SIG-M5 (cell line): ENCODE data around the gene CDV3.

Experiments used
- DNase-seq: peaks from one replicate; lab custom pipeline; 2025; lab: John Stamatoyannopoulos, UW

The CDV3 gene

DNA sequence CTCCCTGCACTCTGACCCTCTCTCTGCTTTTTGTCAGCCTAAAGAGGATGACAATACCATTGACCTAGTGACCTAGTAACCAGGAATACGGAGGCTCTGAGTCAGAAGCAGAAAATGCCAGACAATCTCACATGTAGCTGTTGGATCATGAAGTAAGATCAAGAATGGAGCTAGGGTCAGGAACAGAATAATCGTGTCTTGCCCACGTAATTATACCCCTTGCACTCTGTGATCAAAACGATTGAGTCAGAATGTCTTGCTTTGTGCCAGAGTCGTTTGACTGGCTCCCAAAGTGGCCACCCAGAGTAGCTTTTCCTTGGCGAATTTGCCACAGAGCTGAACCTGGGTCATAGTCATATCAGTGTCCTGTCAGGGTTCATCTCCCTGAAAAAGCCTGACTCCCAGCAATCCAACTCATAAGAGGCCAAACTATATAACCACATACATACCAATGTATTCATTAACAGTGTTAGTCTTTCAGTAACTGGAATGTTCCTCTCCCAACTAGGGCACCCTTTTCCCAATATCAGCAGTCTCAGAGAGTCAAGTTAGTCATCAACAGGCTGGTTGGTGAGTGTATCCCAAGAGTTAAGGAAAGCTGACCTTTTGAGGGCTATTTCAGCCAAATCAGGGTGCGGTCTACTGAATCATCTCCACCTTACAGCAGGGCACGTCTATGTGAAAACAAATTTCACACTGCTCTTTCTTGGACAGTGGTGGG, 5.0 kb upstream of the CDV3 start:
- DNase-seq = no peak

DNA sequence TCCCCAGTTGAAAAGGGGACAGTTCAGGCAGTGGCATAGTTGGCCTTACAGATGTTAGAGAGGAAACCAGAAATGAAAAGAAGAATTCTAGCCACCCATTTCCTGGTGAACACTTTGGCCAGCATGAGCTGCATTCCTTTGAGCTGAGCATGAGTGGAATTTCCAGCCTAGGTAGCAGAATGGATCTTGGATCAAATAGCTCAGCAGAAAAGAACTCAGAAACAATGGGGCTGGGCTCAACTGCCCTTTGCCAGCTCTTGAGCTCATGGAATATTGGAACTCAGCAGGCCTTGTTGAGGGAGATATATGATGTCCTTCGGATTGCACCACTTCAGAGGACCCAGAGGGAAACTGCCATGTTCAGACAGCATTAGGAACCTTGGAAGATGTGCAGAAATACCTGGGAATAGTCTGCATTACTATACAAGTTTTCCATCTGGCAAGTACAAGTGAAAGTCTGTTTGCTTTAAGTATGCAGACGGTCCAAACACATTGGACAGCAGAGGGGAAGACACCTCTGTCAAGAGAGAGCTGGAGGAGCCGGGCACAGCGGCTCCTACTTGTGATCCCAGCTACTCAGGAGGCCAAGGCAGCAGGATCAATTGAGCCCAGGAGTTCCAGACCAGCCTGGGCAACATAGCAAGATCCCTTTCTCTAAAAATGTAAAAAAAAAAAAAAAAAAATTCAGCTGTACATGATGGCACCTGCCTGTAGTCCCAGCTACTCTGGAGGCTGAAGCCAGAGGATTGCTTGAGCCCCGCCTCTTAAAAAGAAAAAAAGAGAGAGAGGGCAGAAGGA, 3.1 kb upstream of the CDV3 start:
- DNase-seq = no peak

DNA sequence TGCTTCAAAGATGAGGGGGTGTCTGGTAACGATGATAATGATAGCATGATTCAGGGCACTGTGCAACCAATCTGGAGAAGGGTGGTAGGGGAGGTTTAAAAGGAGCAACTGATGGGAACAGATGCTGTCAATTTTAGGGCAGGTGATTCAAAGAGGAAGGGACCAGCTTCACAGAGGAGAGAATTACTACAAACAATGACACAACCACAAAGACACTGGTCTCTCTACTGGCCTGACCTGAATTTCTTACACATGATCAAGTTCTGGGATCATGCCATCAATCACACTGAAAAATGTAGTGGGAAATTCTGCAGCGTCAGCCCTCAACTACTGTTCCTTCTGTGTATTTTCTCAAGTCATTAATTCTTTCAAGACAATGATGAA, 2.6 kb upstream of the CDV3 start:
- DNase-seq = no peak

DNA sequence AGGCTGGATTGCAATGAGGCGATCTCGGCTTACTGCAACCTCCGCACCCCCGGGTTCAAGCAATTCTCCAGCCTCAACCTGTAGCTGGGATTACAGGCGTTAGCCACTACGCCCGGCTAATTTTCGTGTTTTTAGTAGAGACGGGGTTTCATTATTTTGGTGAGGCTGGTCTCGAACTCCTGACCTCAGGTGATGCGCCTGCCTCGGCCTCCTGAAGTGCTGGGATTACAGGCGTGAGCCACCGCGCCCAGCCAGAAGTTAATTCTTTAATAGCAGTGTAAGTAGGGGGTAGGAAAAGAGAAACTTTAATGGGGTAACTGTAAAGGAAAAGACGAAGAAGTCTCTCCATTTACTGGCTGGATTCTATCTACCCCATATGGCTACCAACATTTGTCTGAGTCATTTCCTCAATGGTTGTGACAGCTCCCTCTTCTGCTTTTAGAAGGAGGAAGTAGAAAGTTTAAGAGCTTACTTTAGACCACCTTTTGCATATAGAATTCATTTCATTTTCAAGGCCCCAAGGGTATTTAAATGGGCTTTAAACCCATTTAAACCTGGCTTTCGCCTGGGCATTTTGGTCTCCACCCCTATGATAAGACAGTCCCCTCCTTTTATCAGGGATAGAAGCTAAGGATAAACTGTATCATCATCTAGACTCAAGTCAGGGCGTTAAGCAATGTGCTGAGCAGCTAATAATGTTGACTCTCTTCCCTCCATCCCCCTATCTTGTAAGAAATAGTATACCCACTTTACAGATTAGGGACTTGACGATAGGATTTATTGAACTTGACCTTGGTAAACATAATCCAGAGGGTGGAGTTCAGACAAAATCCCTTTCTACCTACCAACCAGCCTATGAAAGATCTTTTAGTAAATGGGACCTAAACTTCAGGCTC, 1.1 kb upstream of the CDV3 start:
- no peak for DNase-seq

DNA sequence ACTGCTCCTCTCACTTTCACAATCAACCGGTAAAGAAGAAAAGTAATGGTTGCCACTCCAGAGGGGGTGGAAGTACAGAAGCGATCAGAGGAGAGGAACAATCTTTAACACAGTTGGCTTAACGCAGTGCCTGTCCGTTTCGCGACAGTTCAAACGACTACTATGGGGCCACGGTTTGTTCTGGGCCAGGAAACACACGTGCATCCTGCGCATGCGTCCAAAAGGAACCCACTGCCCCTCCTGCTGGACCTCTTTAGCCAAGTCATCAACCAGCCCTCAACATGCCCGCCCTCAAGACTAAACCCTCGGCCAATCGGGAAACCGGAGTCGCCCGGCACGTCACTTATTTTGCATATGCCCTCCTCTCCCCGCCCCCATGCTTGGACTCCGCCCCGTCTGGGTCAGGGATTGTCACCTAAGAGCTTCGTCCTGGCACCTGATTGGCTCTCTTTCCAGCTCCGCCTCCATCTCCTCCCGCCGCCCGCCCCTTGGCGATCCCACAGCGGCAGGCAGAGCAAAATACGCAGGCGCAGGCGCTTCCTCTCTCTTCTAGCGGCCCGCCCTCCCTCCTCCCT, 345 bp upstream of the CDV3 start:
- no peak for DNase-seq

DNA sequence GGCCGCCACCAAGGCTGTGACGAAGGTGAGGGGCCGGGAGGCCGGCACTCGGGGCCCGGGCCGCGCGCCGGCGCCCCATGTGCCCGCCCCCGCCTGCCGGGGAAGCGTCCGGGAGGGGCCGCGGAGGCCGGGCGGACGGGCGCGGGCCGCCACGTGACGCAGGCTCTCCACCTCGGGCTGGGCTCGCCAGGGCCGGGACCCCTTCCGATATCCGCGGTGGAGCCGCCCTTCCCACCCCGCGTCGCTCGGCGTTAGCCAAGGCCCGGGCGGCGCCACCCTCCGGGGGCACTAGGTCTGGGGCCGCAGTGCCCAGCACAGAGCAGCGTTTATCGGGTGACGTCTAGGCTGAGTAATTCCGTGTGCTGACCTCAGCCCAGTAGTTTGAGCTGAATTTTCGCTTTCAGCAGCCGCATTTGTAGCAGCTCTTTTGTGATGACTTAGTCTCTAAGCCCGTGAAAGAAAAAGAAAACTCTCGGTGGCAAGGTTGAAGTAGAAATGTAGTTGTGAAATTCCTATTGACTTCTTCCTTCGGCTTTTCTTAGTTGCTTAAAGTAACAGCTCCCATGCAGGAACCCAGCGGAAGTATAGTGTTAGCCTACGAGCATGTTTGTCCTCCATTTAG, 885 bp downstream of the CDV3 start:
- no peak for DNase-seq

DNA sequence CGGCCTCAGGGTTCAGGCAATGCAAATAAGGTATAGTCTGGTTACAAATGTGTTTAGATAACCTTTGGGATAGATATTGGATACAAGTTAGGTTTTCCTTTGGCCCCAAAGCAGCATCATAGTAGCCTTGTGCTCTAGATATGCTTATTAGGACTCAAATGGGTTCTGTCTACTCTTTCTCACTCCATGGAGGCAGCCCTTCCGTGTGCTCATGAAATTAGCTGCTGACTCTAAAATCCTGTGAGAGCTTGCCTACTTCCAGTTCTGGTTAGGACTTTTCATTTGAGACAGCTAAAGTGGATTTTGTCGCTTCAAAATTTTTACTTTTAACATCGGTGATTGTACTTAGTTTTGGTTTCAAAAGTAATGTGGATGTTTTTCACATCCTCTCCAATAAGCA, 1.6 kb downstream of the CDV3 start:
- DNase-seq = no peak

DNA sequence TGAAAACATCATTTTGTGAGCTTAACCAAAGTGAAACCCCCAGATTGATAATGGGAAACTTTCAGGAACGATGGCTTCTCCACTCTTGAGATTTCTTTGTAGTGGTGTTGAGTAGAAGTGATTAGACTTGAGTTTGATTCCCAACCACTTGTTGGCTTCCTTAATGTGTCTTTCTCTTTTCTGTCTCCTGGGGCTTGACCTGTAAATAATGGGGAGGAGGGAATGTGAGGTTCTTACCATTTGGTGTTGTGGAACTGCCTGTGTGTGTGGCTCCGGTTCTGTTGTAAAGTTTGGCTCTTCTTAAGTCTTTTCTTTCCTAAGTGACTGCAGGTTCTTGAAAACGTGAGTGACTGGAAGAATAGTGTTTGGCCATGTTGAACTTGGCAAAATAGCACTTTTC, 2.7 kb downstream of the CDV3 start:
- no peak for DNase-seq

DNA sequence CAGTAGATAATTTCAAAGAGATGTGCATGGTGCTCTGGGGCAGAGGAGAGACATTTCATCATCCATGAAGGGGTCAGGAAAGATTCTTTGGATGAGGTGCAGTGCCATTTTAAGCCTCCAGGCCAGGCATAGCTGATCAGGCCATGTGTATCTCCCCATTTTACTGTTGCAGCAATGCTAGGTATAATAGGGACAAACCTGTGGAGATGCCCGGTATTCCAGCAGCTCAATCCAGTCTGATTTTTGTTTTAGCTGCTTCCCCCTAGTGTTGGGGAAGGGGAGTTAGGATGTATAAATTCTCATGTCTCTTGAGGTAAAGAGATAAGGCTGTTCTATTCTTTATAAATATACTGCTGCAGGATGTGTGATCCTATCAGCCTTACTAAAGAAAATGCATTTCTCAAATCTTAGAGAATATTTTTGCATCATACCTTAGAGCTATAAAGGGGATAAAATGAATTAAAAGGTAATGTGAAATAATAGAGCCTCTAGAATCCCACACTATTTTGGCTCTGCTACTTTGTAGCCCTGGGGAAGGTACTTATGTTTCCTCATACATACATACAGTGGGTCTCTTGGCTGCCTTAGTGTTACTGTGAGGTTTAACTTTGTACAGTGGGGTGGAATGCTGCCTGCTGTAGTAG, 5.2 kb downstream of the CDV3 start:
- no peak for DNase-seq

DNA sequence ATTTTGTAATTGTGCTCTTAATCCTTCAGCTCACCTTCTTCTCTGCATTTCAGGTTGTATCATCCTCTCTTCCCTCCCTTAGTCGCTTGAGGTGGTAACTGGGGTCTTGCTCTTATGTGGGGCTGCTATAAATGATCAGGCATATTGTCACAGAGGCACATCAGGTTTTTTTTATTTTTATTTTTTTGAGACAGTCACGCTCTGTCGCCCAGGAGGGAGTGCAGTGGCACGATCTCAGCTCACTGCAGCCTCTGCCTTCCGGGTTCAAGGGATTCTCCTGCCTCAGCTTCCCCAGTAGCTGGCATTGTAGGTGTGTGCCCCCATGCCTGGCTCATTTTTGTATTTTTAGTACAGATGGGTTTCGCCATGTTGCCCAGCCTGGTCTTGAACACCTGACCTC, 9.9 kb downstream of the CDV3 start:
- no peak for DNase-seq

DNA sequence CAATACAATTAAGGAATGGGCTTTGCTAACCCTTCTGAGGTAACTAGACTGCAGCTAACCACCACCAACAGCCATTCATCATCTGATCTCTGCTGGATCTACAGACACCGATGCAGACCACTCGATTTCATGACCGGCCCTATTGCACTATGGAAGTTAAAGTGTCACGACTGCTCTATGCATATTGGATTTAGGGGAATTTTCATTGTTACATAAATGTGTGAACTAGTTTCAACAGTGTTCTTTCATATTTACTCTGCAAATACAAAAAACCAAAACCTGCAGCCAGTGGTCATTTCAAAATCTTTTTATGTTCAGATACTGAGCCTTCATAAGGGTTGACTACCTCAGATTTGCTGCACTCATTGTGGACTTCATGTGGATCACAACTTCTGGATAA, 14.5 kb downstream of the CDV3 start:
- no peak for DNase-seq

DNA sequence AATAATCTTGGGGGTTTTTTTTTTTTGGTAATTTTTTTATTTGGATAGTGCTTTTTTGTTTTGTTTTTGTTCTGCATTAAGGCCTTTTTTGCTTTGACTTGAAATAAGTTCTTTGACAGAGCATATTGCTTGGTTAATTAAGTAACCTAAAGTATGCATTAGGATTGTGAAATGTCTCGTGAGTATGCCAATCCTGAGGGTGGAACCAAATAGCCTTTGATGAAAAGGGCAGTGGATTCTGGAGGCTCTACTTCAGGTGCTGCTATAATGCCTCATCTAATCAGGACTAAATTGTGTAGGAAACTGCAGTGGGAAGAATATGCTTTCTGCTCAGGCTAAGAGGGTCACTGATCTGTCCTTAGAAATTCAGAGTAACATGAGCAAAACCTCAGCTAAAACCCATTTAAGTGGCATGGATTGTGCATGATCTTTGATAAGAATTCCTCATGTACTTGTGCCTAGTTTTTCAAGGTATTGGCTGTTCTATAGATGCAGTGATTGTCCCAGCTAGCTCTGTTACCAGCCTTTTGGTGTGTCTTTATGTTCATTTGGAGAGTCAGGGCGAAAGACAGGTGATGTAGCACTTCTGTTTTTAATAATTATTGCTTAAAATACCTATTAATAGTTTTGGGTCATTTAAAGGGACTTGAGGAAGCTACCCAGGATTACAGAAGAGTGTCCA, 15.4 kb downstream of the CDV3 start:
- DNase-seq = no peak

DNA sequence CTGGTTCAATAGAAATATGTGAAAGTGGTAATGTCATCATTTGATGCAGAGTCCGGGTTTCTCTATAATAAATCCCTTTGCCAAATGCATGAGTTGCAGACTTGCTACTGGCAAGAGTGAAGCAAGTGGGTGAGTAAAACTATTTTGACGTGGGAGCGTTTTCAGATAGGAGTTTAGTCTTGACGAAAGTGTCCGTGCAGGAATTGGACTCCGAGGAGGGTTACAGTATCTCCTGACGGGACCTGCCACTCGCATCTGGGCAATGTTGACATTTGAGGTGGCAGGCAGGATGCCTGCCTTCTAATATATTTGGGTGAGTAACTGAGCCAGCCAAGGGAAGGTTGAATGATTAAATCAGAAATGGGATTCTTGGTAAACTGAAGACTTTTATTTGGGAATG, 16.0 kb downstream of the CDV3 start:
- no peak for DNase-seq

DNA sequence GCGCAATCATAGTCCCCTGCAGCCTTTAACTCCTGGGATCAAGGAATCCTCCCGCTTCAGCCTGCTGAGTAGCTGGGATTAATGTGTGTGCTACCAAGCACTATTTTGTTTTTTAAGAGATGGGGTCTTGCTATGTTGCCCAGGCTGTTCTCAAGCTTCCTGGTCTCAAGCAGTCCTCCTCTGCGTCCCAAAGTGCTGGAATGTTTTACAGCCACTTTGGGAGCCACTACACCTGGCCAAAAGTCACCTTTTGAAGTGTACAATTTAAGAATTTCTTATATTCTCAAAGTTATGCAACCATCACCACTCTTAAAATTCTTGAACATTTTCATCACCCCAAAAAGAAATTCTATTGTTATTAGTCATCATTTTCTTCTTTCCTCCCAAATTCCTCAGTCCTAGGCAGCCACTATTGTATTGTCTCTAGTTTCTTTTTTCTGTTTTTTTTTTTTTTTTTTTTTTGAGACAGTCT, 17.8 kb downstream of the CDV3 start:
- DNase-seq = no peak

DNA sequence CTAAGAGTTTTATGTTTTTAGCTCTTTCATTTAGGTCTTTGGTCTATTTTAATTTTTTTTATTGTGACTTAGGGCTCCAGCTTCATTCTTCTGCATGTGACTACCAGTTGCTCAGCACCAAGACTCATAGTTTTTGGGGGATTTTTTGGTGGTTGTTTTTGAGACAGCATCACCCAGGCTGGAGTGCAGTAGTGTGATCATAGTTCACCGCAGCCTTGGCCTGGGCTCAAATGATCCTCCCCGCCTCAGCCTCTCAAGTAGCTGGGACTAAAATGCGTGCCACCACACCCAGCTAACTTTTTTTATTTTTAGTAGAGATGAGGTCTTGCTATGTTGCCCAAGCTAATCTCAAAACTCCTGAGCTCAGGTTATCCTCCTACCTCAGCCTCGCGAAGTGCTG, 19.4 kb downstream of the CDV3 start:
- DNase-seq = no peak

DNA sequence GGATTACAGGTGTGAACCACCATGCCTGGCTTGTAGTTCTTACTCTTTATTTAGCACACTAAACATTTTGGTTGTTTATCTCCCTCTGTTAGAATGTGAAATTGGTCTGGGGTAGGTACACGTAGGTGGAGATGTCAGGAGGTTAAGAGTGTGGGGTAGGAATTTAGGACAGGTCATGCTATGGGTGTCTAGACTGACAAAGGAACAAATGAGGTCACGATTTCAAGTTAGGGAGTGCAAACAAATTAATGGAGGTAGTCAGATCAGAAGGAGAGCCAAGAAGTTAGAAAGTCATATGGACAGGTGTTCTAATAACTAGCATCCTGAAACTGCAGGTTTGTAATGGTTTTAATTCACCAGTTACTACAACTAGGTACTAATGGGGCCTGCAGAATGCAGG, 19.8 kb downstream of the CDV3 start:
- DNase-seq = no peak

DNA sequence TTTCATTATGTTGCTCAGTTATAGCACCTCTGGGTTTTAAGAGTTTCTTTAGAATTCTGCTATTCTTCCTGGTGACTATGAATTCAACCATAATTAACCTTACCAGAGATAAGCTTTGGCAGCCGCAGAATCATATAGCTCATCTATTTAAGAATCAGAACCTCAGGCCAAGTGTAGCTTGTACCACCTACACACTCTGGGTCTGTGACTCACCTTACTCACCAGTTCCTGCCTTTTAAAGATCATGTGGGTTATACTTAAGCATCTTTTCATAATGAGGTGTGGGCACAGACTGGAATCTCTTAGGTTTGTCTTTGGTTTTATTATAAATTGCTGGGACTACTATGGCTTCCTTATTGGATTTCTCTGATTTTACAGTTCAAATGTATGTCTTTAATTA, 21.9 kb downstream of the CDV3 start:
- no peak for DNase-seq

DNA sequence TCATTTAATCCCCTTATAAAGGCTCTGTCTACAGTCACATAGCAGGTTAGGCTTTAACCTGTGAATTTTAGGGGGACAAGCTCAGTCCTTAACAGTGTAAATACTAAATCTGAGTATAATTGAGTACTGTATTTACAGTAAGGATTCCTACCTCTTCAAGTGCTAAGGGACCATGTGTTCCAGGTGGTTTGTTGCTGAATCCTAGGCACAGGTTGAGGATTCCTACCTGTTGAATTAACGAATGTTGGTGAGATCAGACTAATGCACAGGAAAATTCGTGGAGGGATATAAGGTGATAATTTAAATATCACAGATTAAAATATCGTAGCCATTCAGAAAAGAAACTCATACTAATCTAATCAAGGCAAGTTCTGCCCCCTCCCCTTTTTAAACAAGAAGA, 24.9 kb downstream of the CDV3 start:
- DNase-seq = no peak

DNA sequence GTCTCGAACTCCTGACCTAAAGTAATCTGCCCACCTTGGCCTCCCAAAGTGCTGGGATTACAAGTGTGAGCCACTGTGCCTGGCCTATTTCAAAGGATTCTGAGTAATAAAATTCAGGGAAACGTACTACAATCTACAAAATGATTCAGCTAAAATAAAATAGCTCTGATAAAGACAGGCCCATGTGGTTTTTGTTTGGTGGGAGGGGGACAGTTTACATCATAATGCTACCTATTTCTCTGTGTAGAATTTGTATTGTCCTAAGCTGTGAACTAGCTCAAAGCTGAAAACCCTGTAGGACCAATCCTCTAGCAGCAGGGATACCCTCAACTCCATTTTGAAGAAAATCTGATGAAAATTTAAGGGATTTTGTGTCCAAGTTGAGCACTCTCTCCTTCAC, 25.8 kb downstream of the CDV3 start:
- DNase-seq = no peak

DNA sequence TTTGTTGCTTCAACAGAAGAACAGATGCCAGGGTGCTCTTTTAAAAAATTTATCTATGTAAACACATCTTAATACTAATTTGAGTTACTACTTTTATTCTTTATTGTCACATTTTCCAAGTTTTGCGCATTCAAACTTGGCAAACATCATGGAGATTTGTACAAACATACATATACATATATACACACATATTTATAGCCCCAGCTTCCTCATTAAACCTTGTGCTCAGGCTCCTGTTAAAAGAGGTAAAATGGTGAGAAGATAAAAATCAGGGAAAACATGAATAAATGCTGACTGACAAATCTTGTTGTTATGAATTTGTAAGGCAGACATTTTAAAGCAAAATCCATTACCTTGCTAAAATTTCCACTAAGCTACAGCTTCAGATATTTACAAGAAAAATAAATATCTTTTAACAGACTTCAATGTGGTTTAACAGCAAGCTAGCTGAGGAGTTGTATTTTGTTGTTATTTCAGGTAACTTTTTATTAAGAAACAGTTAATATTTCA, 27.1 kb downstream of the CDV3 start:
- no peak for DNase-seq

DNA sequence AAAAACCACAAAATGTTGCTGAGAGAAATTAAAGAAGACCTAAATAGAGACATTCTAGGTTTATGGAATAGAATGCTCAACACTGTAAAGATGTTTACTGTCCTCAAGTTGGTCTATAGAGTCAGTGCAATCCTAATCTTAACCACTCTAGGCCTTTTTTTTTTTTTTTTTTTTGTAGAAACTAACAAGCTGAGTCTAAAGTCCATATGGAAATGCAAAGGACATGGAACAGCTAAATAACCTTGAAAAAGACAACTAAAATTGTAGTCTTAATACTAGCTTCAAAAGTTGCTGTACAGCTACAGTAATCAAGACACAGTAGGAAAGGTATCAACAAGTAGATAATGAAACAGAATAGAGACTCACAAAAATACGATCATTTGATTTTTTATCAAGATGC, 32.9 kb downstream of the CDV3 start:
- DNase-seq = no peak
